Measurements from ENCODE around the gene SPACA7. TPM values are rescaled to one million over a fixed set of nuclear protein-coding genes. Genes with fewer than 3 reads are reported as not detected.

SPACA7 gene
- total and polyA plus RNA-seq, 12 donors: not detected

- Histone ChIP-seq H3K36me3 (replicated peaks in 1 of 2) (no peaks in the 10 kb centered on the region), H3K27ac (no peak overlapping the region), H3K4me1 (replicated peaks in 1 of 2) (no peaks in the 10 kb centered on the region), H3K27me3 (peaks cover 30% of the 10 kb centered on the region), H3K4me3 (no peak overlapping the region), H3K9me3 (replicated peaks in 1 of 3) (no peaks in the 10 kb centered on the region)
- WGBS, 4 donors: 69 to 88% (median 82%) methylated on average over 11 to 17 of the region's 17 CpGs
- no peak for TF ChIP-seq POLR2A (IDR thresholded peaks at IDR 0.05)
- no peak for TF ChIP-seq CTCF (IDR thresholded peaks at IDR 0.05)
- no peak for DNase-seq
- intact Hi-C loops (cut with DNase I): loop anchor here in 1 of 2 donors (10.0 kb wide), 1 partner anchor 966 kb away; no protein-coding TSS in a partner anchor
Measured at GRCh38 chr13:112441226-112441625, 65.1 kb downstream of the SPACA7 start.

GRCh38 chr13:112441779-112442310 is 65.7 kb downstream of the SPACA7 start:
- Histone ChIP-seq H3K4me1 (replicated peaks in 1 of 2) (no peaks in the 10 kb centered on the region), H3K4me3 (no peak overlapping the region), H3K36me3 (replicated peaks in 1 of 2) (no peaks in the 10 kb centered on the region), H3K9me3 (replicated peaks in 1 of 3) (no peaks in the 10 kb centered on the region), H3K27me3 (peaks cover 30% of the 10 kb centered on the region), H3K27ac (no peak overlapping the region)
- DNase-seq: no peak
- intact Hi-C loops (cut with DNase I): loop anchor here in 1 of 2 donors (10.0 kb wide), 1 partner anchor 967 kb away; no protein-coding TSS in a partner anchor
- TF ChIP-seq CTCF (IDR thresholded peaks at IDR 0.05): no peak
- TF ChIP-seq POLR2A (IDR thresholded peaks at IDR 0.05): no peak
- 65 to 81% (median 70%) methylated on average over 11 to 19 of the region's 19 CpGs for WGBS, 4 donors

DNA sequence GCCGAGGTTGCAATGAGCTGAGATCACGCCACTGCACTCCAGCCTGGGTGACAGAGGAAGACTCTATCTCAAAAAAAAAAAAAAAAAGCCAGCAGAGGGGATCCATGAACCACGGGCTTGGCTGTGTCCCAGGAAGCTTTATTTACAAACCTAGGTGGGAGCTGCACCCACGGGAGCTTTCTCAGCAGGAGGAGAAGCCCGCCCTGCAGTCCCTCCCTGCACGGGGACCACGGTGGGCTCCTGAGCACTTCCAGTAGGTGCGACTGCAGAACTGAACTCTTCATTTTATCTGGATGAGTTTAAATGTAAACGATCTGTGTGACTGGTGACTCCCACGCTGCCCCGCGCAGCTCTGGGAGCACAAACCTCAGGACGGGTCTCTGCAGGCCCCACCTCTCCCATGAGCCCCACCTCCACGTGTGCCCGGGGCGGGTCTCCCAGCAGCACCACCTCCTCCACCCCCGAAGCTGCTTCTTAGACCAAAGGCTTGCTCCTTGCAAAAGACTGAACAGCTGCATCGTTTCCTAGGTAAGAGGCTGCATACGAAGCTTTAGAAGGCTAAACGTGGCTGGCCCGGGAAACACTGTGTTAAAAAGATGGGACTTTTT is 66.4 kb downstream of the SPACA7 start:
- Histone ChIP-seq H3K27ac (no peak overlapping the region), H3K27me3 (peaks cover 30% of the 10 kb centered on the region), H3K4me1 (replicated peaks in 1 of 2) (no peaks in the 10 kb centered on the region), H3K9me3 (replicated peaks in 1 of 3) (no peaks in the 10 kb centered on the region), H3K36me3 (replicated peaks in 1 of 2) (no peaks in the 10 kb centered on the region), H3K4me3 (no peak overlapping the region)
- whole genome bisulfite sequencing, 4 donors: 39 to 60% (median 49%) methylated on average over 18 to 21 of the region's 21 CpGs
- TF ChIP-seq CTCF (IDR thresholded peaks at IDR 0.05) (no peak), POLR2A (IDR thresholded peaks at IDR 0.05) (no peak)
- DNase-seq: peak in 1 of 7 donors; percentile 23
- intact Hi-C loops (cut with DNase I): loop anchor here in 1 of 2 donors (10.0 kb wide), 1 partner anchor 968 kb away; no protein-coding TSS in a partner anchor

DNA sequence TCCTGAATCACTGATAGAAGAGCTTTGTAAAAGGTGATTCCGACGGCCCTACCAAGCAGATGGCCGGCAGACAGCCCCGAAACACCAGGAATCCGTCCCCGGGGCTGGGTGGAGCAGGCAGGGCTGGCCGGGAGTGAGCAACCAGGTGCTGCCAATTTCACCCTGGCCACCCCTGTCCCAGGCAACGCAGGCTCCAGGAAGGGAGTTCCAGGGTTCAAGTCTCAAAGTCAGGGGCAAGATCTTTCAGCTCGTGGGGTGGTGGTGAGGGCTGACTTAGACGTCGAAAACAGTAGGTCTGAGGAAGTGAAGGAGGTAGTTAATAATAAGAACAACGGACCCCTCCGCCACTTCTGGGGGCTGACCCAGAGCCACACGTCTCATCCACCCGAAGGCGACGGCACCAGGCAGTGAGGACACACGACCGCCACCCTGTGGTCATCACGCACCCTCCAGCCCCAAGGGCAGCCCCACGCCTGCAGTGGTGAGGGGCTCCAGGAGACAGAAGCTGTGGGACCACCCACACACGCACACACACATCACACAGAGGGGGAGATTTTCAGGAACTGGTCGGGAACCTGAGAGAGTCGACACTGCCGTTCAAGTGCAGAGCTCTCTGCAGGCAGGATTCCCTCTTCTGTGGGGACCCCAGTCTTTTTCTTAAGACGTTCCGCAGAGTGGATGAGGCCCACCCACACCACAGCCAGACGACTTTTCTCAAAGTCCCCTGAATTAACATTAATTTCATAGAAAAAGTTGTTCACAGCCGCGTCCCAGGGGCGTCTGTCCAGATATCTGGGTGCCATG is 67.2 kb downstream of the SPACA7 start:
- TF ChIP-seq POLR2A (IDR thresholded peaks at IDR 0.05) (no peak), CTCF (IDR thresholded peaks at IDR 0.05) (no peak)
- no peaks in the 10 kb centered on the region for H3K4me1 ChIP-seq (replicated peaks in 1 of 2)
- H3K27ac ChIP-seq: no peak overlapping the region
- H3K4me3 ChIP-seq: no peak overlapping the region
- intact Hi-C loops (cut with DNase I): loop anchor here in 1 of 2 donors (10.0 kb wide), 1 partner anchor 969 kb away; no protein-coding TSS in a partner anchor
- 12 to 32% (median 24%) methylated on average over 19 to 31 of the region's 31 CpGs for WGBS, 4 donors
- DNase-seq: peak in 1 of 7 donors; percentile 42
- no peaks in the 10 kb centered on the region for H3K9me3 ChIP-seq (replicated peaks in 1 of 3)
- no peaks in the 10 kb centered on the region for H3K36me3 ChIP-seq (replicated peaks in 1 of 2)
- H3K27me3 ChIP-seq: peaks cover 30% of the 10 kb centered on the region

Data from adrenal gland (tissue), 12 donors.